ENCODE measurements around the gene LRRC28.

Gene LRRC28

GRCh38 chr15:99211926-99212325 lies 39.4 kb upstream of the LRRC28 start:
- H3K4me1 ChIP-seq (ENCODE audit: control insufficient read depth, insufficient read depth, low read length), result no peaks in the 10 kb centered on the region
- TF ChIP-seq ZNF335 (tag by site-specific recombination; conservative IDR thresholded peaks at IDR 0.05) (no peak), ZNF157 (tag by site-specific recombination; IDR thresholded peaks at IDR 0.05) (no peak), ZNF155 (tag by site-specific recombination; IDR thresholded peaks at IDR 0.05) (no peak)
- no peak overlapping the region for H3K4me3 ChIP-seq (ENCODE audit: low read depth, low read length)
- ChIA-PET POLR2A (no interaction called here), CTCF (interaction anchor here (0.6 to 8.3 kb wide), 7 partner anchors 19 to 770 kb away, joined by 3 to 118 read pairs (median 9); partner anchors contain the start of gene SYNM)
- H3K27ac ChIP-seq (ENCODE audit: extremely low read depth, low read depth, low read length), result no peak overlapping the region
- H3K36me3 ChIP-seq (ENCODE audit: control insufficient read depth in 2 of 2, insufficient read depth in 1 of 2, low read length in 2 of 2), result peaks cover 11 to 17% of the 10 kb centered on the region in 2 experiments
- no peaks in the 10 kb centered on the region for H3K9me3 ChIP-seq (ENCODE audit: control insufficient read depth, insufficient read depth, low read depth, low read length)

- TF ChIP-seq ZNF677 (tag by site-specific recombination; IDR thresholded peaks at IDR 0.05) (no peak), ZSCAN5A (tag by site-specific recombination; IDR thresholded peaks at IDR 0.05) (no peak), ZNF571 (tag by site-specific recombination; IDR thresholded peaks at IDR 0.05) (no peak), ZNF501 (tag by site-specific recombination; IDR thresholded peaks at IDR 0.05) (no peak), ZNF514 (tag by site-specific recombination; IDR thresholded peaks at IDR 0.05) (no peak), GLIS1 (tag by site-specific recombination; IDR thresholded peaks at IDR 0.05) (no peak), ZNF521 (tag by site-specific recombination; IDR thresholded peaks at IDR 0.05) (no peak), ZNF274 (IDR thresholded peaks at IDR 0.05; ENCODE audit: low read length) (no peak), ZNF274 (tag by site-specific recombination; IDR thresholded peaks at IDR 0.05; ENCODE audit: borderline replicate concordance) (no peak), ZNF292 (tag by site-specific recombination; IDR thresholded peaks at IDR 0.05; ENCODE audit: borderline replicate concordance, low read depth) (no peak), CTCF (tag by site-specific recombination; IDR thresholded peaks at IDR 0.05) (no peak), ZNF211 (tag by site-specific recombination; IDR thresholded peaks at IDR 0.05; ENCODE audit: low read depth) (no peak), ZIC2 (tag by site-specific recombination; IDR thresholded peaks at IDR 0.05) (no peak), ZNF37A (tag by site-specific recombination; IDR thresholded peaks at IDR 0.05) (no peak), ZNF24 (tag by site-specific recombination; IDR thresholded peaks at IDR 0.05) (no peak)
- POLR2A ChIA-PET, result interaction anchor here (0.6 to 1.2 kb wide), 4 partner anchors 38 to 114 kb away, joined by 3 to 7 read pairs (median 4); no protein-coding TSS in a partner anchor
- Histone ChIP-seq H3K27ac (ENCODE audit: extremely low read depth, low read depth, low read length) (no peak overlapping the region), H3K9me3 (ENCODE audit: control insufficient read depth, insufficient read depth, low read depth, low read length) (no peaks in the 10 kb centered on the region), H3K4me1 (ENCODE audit: control insufficient read depth, insufficient read depth, low read length) (no peaks in the 10 kb centered on the region), H3K4me3 (ENCODE audit: low read depth, low read length) (no peak overlapping the region), H3K36me3 (ENCODE audit: control insufficient read depth in 2 of 2, insufficient read depth in 1 of 2, low read length in 2 of 2) (peaks cover 11 to 17% of the 10 kb centered on the region in 2 experiments)
- CTCF ChIA-PET, result interaction anchor here (0.6 to 8.3 kb wide), 21 partner anchors 9 to 771 kb away, joined by 3 to 118 read pairs (median 7); partner anchors contain the start of gene SYNM
Measured at GRCh38 chr15:99212406-99212805, 38.9 kb upstream of the LRRC28 start.

- ChIA-PET POLR2A (interaction anchor here (0.6 to 1.2 kb wide), 4 partner anchors 108 to 240 kb away, joined by 3 to 7 read pairs (median 4); no protein-coding TSS in a partner anchor), CTCF (interaction anchor here (0.5 to 8.3 kb wide), 37 partner anchors 10 to 699 kb away, joined by 3 to 118 read pairs (median 4); partner anchors contain the start of gene SYNM)
- TF ChIP-seq ZNF654 (tag by site-specific recombination; IDR thresholded peaks at IDR 0.05; ENCODE audit: low read depth) (peak; percentile 65), ZNF596 (tag by site-specific recombination; IDR thresholded peaks at IDR 0.05) (no peak), ZNF660 (tag by site-specific recombination; IDR thresholded peaks at IDR 0.05) (peak; percentile 24; the same call in 1 of the 2 replicates), CTCF (tag by site-specific recombination; IDR thresholded peaks at IDR 0.05) (peak; percentile 25; the same call in 1 of the 2 replicates), PATZ1 (tag by site-specific recombination; IDR thresholded peaks at IDR 0.05) (no peak)
- no peaks in the 10 kb centered on the region for H3K9me3 ChIP-seq (ENCODE audit: control insufficient read depth, insufficient read depth, low read depth, low read length)
- H3K4me3 ChIP-seq (ENCODE audit: low read depth, low read length), result no peak overlapping the region
- no peak overlapping the region for H3K27ac ChIP-seq (ENCODE audit: extremely low read depth, low read depth, low read length)
- no peaks in the 10 kb centered on the region for H3K4me1 ChIP-seq (ENCODE audit: control insufficient read depth, insufficient read depth, low read length)
- H3K36me3 ChIP-seq (ENCODE audit: control insufficient read depth in 2 of 2, insufficient read depth in 1 of 2, low read length in 2 of 2), result peaks cover 16 to 26% of the 10 kb centered on the region in 2 experiments
Measured at GRCh38 chr15:99213187-99213811, 38.0 kb upstream of the LRRC28 start.
